ENCODE results near the gene DDX20. TPM values are rescaled to one million over a fixed set of nuclear protein-coding genes. Genes with fewer than 3 reads are reported as not detected.

DDX20 gene
- total RNA-seq, 1 experiment from 2014 or later: 8.4 TPM

DNA sequence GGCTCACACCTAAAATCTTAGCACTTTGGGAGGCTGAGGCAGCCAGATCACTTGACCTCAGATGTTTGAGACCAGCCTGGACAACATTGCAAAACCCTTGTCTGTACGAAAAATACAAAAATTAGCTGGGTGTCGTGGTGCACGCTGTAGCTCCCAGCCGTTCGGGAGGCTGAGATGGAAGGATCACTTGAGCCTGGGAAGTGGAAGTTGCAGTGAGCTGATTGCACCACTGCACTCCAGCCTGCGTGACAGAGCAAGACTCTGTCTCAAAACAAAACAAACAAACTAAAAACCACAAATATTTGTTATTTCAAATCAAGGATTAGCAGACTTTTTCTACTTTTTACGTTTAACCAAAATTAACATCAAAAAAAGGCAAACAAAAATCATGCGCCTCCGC, 47.8 kb upstream of the DDX20 start:
- Histone ChIP-seq H4K20me1 (ENCODE audit: insufficient read depth) (no peaks in the 10 kb centered on the region; the same call in 1 of the 2 replicates), H2AFZ (no peak overlapping the region), H3K4me1 (replicated peaks; ENCODE audit: insufficient read depth) (peaks cover 12% of the 10 kb centered on the region), H3K4me2 (no peak overlapping the region), H3K27ac (no peak overlapping the region), H3K9me2 (ENCODE audit: insufficient read depth) (no peaks in the 10 kb centered on the region), H3K36me3 (ENCODE audit: low read depth) (no peaks in the 10 kb centered on the region; the same call in 1 of the 2 replicates), H3K4me3 (no peak overlapping the region), H3F3A (ENCODE audit: insufficient read depth, low read depth) (peaks cover 19% of the 10 kb centered on the region), H3K79me2 (ENCODE audit: low read depth) (no peaks in the 10 kb centered on the region), H3K9me3 (ENCODE audit: insufficient read depth, low read depth) (no peaks in the 10 kb centered on the region), H3K27me3 (ENCODE audit: insufficient read depth, low read depth) (no peaks in the 10 kb centered on the region)
- intact Hi-C loops (cut with micrococcal nuclease; ENCODE audit: unreplicated experiment): no loop called here
- TF ChIP-seq EZH2 (IDR thresholded peaks at IDR 0.05; ENCODE audit: low read depth): no peak
- TF ChIP-seq, protein P1, sequence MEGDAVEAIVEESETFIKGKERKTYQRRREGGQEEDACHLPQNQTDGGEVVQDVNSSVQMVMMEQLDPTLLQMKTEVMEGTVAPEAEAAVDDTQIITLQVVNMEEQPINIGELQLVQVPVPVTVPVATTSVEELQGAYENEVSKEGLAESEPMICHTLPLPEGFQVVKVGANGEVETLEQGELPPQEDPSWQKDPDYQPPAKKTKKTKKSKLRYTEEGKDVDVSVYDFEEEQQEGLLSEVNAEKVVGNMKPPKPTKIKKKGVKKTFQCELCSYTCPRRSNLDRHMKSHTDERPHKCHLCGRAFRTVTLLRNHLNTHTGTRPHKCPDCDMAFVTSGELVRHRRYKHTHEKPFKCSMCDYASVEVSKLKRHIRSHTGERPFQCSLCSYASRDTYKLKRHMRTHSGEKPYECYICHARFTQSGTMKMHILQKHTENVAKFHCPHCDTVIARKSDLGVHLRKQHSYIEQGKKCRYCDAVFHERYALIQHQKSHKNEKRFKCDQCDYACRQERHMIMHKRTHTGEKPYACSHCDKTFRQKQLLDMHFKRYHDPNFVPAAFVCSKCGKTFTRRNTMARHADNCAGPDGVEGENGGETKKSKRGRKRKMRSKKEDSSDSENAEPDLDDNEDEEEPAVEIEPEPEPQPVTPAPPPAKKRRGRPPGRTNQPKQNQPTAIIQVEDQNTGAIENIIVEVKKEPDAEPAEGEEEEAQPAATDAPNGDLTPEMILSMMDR (conservative IDR thresholded peaks at IDR 0.05): no peak
- DNase-seq: no peak
- no TSS peak for BruUV-seq (replicated peaks)
- CTCF ChIA-PET: no interaction called here
- POLR2A ChIA-PET (ENCODE audit: unreplicated experiment): no interaction called here

- Histone ChIP-seq H3K79me2 (ENCODE audit: low read depth) (no peaks in the 10 kb centered on the region), H2AFZ (no peak overlapping the region), H3K9me3 (ENCODE audit: insufficient read depth, low read depth) (no peaks in the 10 kb centered on the region), H3K27ac (no peak overlapping the region), H3K4me1 (replicated peaks; ENCODE audit: insufficient read depth) (peaks cover 2% of the 10 kb centered on the region), H4K20me1 (ENCODE audit: insufficient read depth) (no peaks in the 10 kb centered on the region; the same call in 1 of the 2 replicates), H3F3A (ENCODE audit: insufficient read depth, low read depth) (peaks cover 17% of the 10 kb centered on the region; the same call in 1 of the 2 replicates), H3K36me3 (ENCODE audit: low read depth) (no peaks in the 10 kb centered on the region; the same call in 1 of the 2 replicates), H3K9me2 (ENCODE audit: insufficient read depth) (no peaks in the 10 kb centered on the region), H3K4me3 (no peak overlapping the region), H3K27me3 (ENCODE audit: insufficient read depth, low read depth) (no peaks in the 10 kb centered on the region), H3K4me2 (no peak overlapping the region)
- intact Hi-C loops (cut with micrococcal nuclease; ENCODE audit: unreplicated experiment): no loop called here
- no TSS peak for BruUV-seq (replicated peaks)
- TF ChIP-seq EZH2 (IDR thresholded peaks at IDR 0.05; ENCODE audit: low read depth): no peak
- TF ChIP-seq, protein P1 (conservative IDR thresholded peaks at IDR 0.05): no peak
- no peak for DNase-seq
- CTCF ChIA-PET: no interaction called here
- POLR2A ChIA-PET (ENCODE audit: unreplicated experiment): no interaction called here
Measured at GRCh38 chr1:111709986-111710385, 45.7 kb upstream of the DDX20 start.

DNA sequence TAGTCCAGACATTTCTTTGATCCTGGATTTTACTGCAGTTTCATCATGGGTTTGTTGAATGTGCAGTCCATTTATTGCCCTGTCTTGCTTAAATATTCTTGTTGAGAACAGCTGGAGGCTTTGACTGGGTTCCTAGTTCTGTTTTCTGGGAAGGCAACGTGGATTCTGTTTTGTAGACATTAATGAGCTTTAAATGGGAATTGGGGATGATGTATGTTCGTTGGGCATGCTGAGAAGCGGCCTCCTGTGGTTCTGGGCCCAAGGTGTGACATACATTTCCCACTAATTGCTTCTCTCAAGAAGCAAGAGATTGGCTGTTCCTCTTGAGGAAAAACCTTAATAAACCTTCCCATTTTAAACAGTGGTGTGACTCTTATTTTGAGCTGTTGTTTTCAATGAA, 39.4 kb upstream of the DDX20 start:
- intact Hi-C loops (cut with micrococcal nuclease; ENCODE audit: unreplicated experiment): no loop called here
- no peak overlapping the region for H2AFZ ChIP-seq
- H3K27me3 ChIP-seq (ENCODE audit: insufficient read depth, low read depth): no peaks in the 10 kb centered on the region
- DNase-seq: no peak
- H4K20me1 ChIP-seq (ENCODE audit: insufficient read depth): no peaks in the 10 kb centered on the region
- H3K9me3 ChIP-seq (ENCODE audit: insufficient read depth, low read depth): no peaks in the 10 kb centered on the region
- TF ChIP-seq, protein P1 (conservative IDR thresholded peaks at IDR 0.05): no peak
- TF ChIP-seq EZH2 (IDR thresholded peaks at IDR 0.05; ENCODE audit: low read depth): no peak
- peaks cover 3% of the 10 kb centered on the region for H3K4me1 ChIP-seq (replicated peaks; ENCODE audit: insufficient read depth)
- H3K79me2 ChIP-seq (ENCODE audit: low read depth): no peaks in the 10 kb centered on the region
- no peaks in the 10 kb centered on the region for H3K9me2 ChIP-seq (ENCODE audit: insufficient read depth)
- no peak overlapping the region for H3K4me3 ChIP-seq
- H3K27ac ChIP-seq: no peak overlapping the region
- no peak overlapping the region for H3K4me2 ChIP-seq
- no peaks in the 10 kb centered on the region for H3K36me3 ChIP-seq (ENCODE audit: low read depth)
- ChIA-PET CTCF (interaction anchor here (0.6 kb wide), 1 partner anchor 68 kb away, joined by 4 read pairs; no protein-coding TSS in a partner anchor), POLR2A (ENCODE audit: unreplicated experiment) (no interaction called here)
- BruUV-seq (replicated peaks): no TSS peak
- 0 out of 2 replicates have a peak, but pooled peaks cover 13% of the 10 kb centered on the region for H3F3A ChIP-seq (ENCODE audit: insufficient read depth, low read depth)

Measured in PC-9 (cell line).